SK-N-SH treated with all-trans-retinoic acid at 6 μM for 48 hours (cell line): ENCODE results near the gene ADGRG6.

Source experiments
- ARNTL ChIP-seq: fragments of 450-650 bp; formaldehyde crosslinking; IDR thresholded peaks from 2 replicates; pipeline ENCODE4 v1.5.0; 2020; ENCODE audit warnings: low read depth, mild to moderate bottlenecking, moderate library complexity, borderline replicate concordance
- ISL1 ChIP-seq: fragments of 250-450 bp; sonication (Bioruptor Pico); IDR thresholded peaks from 2 replicates; pipeline ENCODE4 v2.1.2; 2022; ENCODE audit warnings: mild to moderate bottlenecking, moderate library complexity
- PATZ1 ChIP-seq: fragments of 250-450 bp; sonication (Bioruptor Pico); IDR thresholded peaks from 2 replicates; pipeline ENCODE4 v1.8.0; 2020; ENCODE audit warnings: mild to moderate bottlenecking, moderate library complexity, borderline replicate concordance
- RARB ChIP-seq: fragments of 250-450 bp; sonication (Bioruptor Pico); IDR thresholded peaks from 2 replicates; pipeline ENCODE4 v1.8.0; 2021; ENCODE audit warnings: mild to moderate bottlenecking, moderate library complexity
- ZFP3 ChIP-seq: fragments of 250-450 bp; sonication (Bioruptor Pico); IDR thresholded peaks from 2 replicates; pipeline ENCODE4 v1.5.0; 2020; ENCODE audit warnings: mild to moderate bottlenecking, moderate library complexity
- ZFP30 ChIP-seq: fragments of 450-650 bp; formaldehyde crosslinking; IDR thresholded peaks from 2 replicates; pipeline ENCODE4 v1.5.0; 2022; ENCODE audit warnings: mild to moderate bottlenecking, moderate library complexity
- ZNF70 ChIP-seq: fragments of 450-650 bp; formaldehyde crosslinking; IDR thresholded peaks from 2 replicates; pipeline ENCODE4 v1.5.0; 2020; ENCODE audit warnings: mild to moderate bottlenecking, moderate library complexity
- ZNF8 ChIP-seq: fragments of 450-650 bp; formaldehyde crosslinking; IDR thresholded peaks from 2 replicates; pipeline ENCODE4 v1.5.0; 2020; ENCODE audit warnings: mild to moderate bottlenecking, moderate library complexity

DNA sequence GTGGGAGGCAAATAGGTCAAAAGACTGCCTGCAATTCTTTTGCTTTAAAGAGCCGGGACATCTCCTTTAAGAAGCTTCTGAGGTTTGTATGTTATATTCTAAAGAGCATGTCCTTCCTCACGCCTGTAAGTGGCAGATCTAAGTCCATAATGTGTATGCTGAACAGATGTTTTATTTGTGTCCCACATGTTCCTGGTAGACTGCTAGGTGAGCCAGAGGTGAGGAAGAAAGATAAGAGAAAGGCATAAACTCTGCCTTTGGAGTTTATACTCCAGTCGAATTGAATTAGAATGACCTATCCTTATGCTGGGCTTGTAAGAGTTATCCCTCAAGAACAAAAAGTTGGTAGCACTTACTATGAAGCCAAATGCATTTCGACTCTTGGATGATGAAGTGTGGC, 27.2 kb upstream of the ADGRG6 start:
- TF ChIP-seq ZFP30 = no peak
- TF ChIP-seq ZNF70 (CRISPR knock-in tag) = no peak
- no peak for TF ChIP-seq ARNTL (CRISPR knock-in tag)
- TF ChIP-seq RARB (CRISPR knock-in tag) = no peak
- TF ChIP-seq ISL1 (CRISPR knock-in tag) = no peak
- no peak for TF ChIP-seq PATZ1 (CRISPR knock-in tag)
- TF ChIP-seq ZFP3 (CRISPR knock-in tag) = no peak
- no peak for TF ChIP-seq ZNF8 (CRISPR knock-in tag)
